Bronchial epithelial cell (primary cell): ENCODE results near the gene NCOA7. TPM values are rescaled to one million over a fixed set of nuclear protein-coding genes. Genes with fewer than 3 reads are reported as not detected.

ENCODE experiments used
- DNase-seq: peaks from one replicate; pipeline ENCODE4 v3.0.0-alpha.2; 2010; ENCODE audit warnings: low read depth
- FAIRE-seq: peaks from 2 replicates; lab custom pipeline; 2011; peaks lifted over from hg19 to GRCh38; lab: Jason Lieb, UNC
- H3K27me3 ChIP-seq: 2 replicates; pipeline ENCODE4 v1.5.1; 2011; ENCODE audit warnings: low read length; ENCODE audit not compliant: control insufficient read depth, insufficient read depth
- H3K36me3 ChIP-seq: 2 replicates; pipeline ENCODE4 v1.5.1; 2011; ENCODE audit warnings: low read length; ENCODE audit not compliant: control insufficient read depth, insufficient read depth
- H3K4me3 ChIP-seq: 2 replicates; pipeline ENCODE4 v1.5.1; 2011; ENCODE audit warnings: mild to moderate bottlenecking, low read depth, low read length, control low read depth
- total RNA-seq: library from RNA; depleted of rRNA; stranded (reverse); fragments of >200 nt; gene quantifications from 2 replicates; pipeline ENCODE4 v1.2.1, GENCODE V29; 2014
- TF ChIP-seq, protein P1 (sequence below): IDR thresholded peaks from 2 replicates; pipeline ENCODE4 v1.5.1; 2011; ENCODE audit warnings: mild to moderate bottlenecking, moderate library complexity, low read length, control low read depth, inconsistent platforms; ENCODE audit not compliant: insufficient read depth, severe bottlenecking

The NCOA7 gene
- total RNA-seq, 1 donor from 2014 or later, result 39.0 TPM

DNA sequence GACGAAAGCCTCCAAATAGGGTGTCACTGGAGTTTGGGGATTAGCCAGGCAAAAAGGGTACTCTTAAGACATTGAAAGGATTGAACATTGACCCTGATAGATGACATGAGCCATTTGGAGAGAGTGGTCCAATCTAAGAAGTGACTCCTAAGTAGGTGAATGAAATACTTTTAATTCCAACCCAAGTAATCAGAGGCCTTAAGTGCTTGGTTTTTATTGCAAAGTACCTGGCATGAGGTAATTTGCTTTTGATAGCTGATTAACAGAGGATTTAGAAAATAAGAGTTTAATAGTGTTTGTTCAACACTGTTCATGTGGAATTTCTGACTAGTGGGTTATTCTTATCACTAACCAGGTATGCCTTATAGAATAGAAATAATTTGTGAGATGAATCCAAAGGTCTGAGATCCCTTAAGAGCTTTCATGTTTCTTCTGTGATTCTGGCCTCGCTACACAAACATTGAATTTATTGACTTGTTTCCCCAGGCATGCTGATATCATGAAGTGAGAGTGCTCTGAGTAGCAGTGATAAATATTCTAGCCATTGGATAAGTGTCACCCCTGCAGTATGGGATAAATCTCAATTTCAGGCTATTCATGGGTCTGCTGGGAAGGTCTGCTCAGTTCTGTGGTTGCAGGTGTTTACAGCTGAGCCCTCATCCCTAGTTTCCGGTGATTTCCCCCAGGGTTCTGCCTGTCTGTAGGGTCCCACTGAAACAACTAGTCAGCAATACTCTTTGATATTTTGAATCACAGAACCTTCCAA lies 6.5 kb downstream of the NCOA7 start:
- FAIRE-seq, result no peak
- TF ChIP-seq, protein P1, sequence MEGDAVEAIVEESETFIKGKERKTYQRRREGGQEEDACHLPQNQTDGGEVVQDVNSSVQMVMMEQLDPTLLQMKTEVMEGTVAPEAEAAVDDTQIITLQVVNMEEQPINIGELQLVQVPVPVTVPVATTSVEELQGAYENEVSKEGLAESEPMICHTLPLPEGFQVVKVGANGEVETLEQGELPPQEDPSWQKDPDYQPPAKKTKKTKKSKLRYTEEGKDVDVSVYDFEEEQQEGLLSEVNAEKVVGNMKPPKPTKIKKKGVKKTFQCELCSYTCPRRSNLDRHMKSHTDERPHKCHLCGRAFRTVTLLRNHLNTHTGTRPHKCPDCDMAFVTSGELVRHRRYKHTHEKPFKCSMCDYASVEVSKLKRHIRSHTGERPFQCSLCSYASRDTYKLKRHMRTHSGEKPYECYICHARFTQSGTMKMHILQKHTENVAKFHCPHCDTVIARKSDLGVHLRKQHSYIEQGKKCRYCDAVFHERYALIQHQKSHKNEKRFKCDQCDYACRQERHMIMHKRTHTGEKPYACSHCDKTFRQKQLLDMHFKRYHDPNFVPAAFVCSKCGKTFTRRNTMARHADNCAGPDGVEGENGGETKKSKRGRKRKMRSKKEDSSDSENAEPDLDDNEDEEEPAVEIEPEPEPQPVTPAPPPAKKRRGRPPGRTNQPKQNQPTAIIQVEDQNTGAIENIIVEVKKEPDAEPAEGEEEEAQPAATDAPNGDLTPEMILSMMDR, result no peak
- Histone ChIP-seq H3K36me3 (peaks cover 5% of the 10 kb centered on the region), H3K27me3 (no peaks in the 10 kb centered on the region), H3K4me3 (no peak overlapping the region)
- no peak for DNase-seq

DNA sequence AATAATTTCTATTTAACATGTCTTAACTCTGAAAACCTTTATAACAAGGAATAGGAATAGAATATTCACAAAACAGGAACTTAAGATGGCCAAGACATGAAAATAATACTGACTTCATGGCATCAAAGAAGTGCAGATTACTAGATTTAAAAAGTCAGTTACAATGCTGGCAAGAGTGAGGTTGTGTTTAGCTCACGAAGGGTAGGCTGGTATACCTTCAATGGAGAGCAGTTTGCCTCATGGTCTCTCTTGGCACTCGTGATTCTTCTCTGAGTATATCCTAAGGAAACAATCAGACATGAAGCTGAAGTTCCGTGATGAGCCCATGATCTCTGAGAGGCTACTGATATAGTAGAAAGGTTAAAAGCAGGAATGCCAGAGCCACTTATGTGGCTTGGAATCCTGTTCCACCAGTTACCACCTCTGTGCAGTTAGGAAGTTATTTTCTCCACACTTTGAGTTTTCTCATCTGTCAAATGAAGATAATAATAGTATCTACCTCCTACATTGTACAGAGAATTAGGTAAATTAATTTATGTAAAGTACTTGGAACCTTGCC lies 7.2 kb downstream of the NCOA7 start:
- TF ChIP-seq, protein P1, result no peak
- FAIRE-seq, result no peak
- Histone ChIP-seq H3K4me3 (no peak overlapping the region), H3K27me3 (no peaks in the 10 kb centered on the region), H3K36me3 (peaks cover 5% of the 10 kb centered on the region)
- DNase-seq, result peak; percentile 38

- H3K36me3 ChIP-seq, result peaks cover 5% of the 10 kb centered on the region
- no peaks in the 10 kb centered on the region for H3K27me3 ChIP-seq
- FAIRE-seq (no peak), DNase-seq (no peak)
- TF ChIP-seq, protein P1, result no peak
- no peak overlapping the region for H3K4me3 ChIP-seq
Measured at GRCh38 chr6:125798734-125799508, 8.2 kb downstream of the NCOA7 start.

DNA sequence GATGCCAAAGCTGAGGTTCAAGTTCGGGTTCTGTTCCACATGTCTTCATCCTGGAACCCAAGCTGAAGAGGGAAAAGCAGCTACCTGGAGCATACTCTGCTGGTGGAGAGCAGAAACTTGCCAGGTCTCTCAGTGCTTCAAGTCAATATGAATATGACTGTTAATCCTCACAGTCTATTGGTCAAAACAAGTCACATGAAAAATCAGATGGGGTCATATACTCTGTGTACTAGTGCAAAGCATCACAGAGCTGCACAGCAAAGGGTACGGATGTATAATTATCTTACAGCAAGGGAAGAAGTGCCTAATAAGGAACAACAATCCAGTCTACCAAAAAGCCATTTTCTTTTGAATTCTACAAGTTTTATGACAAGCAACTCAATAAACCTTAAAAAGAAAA lies 11.6 kb downstream of the NCOA7 start:
- H3K36me3 ChIP-seq, result peaks cover 3% of the 10 kb centered on the region
- no peak overlapping the region for H3K4me3 ChIP-seq
- TF ChIP-seq, protein P1, result no peak
- no peak for DNase-seq
- no peaks in the 10 kb centered on the region for H3K27me3 ChIP-seq
- FAIRE-seq, result peak; percentile 36

- DNase-seq, result no peak
Measured at GRCh38 chr6:125802943-125803377, 12.2 kb downstream of the NCOA7 start.

More at GRCh38 chr6:125802943-125803377, 12.2 kb downstream of the NCOA7 start:
- TF ChIP-seq, protein P1, result no peak
- no peak overlapping the region for H3K4me3 ChIP-seq
- H3K36me3 ChIP-seq, result peaks cover 3% of the 10 kb centered on the region
- FAIRE-seq, result no peak
- H3K27me3 ChIP-seq, result no peaks in the 10 kb centered on the region
